GM18526 (cell line): Measurements from ENCODE around the gene PDLIM7.

Experiments used
- POLR2A ChIP-seq: IDR thresholded peaks from 3 replicates; pipeline ENCODE4 v1.6.1; 2011; ENCODE audit not compliant: insufficient read length; ENCODE audit errors: extremely low read depth

Gene PDLIM7

DNA sequence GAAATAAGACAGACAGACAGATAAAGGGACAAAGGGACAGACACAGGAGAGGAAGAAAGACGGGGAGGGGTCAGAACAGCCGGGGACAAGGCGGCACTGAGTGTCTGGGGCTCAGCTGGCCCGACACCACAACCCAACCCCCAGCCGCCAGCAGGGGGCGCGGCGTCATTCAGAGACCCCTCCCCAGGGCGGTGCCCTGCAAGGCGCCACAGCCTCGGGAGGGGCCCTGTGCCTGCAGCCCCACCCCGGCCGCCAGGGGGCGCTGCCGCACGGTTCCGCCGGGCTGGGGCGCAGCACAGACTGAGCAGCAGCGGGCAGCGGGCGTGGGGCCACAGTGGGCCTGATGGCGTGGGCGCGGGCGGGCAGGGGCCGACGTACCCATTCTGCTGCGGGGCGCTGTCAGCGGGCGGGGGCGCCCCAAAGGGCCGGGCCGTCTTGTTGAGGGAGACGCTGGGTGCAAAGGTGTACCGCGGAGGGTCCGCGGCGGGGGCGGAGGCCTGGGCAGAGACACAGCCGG is 5.9 kb downstream of the PDLIM7 start:
- TF ChIP-seq POLR2A = no peak

GRCh38 chr5:177490992-177491391 is 6.4 kb downstream of the PDLIM7 start:
- TF ChIP-seq POLR2A = no peak

DNA sequence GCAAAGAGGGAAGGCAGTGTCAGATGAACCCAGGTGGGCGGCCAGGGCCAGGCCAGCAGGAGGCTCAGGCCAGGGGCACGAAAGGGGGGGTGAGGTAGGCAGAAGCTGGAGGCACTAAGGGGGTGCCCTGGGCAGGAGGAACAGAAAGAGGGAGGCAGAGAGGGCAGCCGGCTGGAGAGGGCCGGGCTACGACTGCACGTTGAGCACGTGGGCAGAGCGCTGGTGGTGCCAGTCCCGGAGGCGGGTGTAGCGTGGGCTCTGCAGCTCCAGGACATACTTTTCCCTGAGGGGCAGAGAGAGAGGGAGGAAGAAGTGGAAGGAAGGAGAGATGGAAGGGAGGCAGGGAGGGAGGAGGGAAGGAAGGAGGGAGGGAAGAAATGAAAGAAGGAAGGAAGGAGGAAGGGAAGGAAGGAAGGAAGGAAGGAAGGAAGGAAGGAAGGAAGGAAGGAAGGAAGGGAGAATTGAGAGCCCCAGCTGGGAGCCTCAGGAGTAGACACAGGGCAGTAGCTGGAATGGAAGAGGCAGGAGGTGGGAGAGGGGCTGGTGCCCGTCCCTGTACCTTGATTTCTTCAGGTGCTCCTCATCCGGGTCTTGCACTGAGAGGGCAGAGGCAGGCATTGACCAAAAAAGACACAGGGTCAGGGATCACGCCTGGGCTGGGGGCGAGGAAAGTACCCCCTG is 7.0 kb downstream of the PDLIM7 start:
- TF ChIP-seq POLR2A = no peak

DNA sequence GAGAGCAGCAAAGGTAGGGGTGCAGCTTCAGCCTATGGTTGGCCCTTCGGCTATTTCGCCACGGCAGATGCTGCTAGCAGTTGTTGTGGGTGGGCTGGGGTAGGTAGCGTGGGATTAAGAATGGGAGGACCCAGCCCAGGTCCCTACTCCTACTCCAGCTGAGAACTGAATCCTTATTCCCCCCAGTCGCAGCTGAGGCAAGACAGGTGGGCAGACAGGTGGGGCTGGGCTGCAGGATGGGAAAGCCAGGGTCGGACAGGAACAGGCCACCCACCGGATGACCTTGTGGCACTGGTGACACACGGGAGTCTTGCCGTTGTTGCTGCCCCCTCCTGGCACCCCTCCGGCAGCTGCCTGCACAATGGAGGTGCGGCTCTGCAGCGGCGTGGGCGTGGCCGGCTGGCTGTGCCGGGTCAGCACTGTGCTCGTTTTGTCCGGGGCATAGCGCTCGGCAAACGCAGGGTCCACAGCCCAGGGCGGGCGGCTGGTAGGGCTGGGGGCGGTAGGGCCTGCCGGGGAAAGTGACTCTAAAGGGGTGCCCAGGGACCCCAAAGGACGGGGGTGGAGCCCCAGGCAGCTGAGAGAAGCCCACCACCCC is 8.2 kb downstream of the PDLIM7 start:
- TF ChIP-seq POLR2A = no peak

GRCh38 chr5:177487975-177488374 is 9.4 kb downstream of the PDLIM7 start:
- no peak for TF ChIP-seq POLR2A

GRCh38 chr5:177487144-177487543 is 10.3 kb downstream of the PDLIM7 start:
- no peak for TF ChIP-seq POLR2A

DNA sequence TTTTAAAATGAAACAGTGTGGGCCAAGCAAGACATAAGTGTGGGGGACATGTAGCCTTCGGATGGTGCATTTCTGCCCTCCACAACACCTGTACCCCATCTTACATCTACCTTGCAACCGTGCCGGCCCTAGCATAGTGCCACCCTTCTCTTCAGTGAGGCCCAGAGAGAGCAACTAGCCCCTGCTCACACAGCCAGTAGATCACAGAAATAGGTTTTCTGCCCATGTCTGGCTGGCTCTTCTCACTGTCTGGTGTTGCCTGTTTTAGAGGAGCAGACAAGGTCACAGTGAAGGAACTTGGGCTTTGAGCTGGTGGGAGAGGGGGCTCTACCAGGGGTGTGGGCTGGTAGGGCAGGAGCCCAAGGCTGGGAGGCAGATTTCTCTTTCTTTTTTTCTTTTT is 11.1 kb downstream of the PDLIM7 start:
- TF ChIP-seq POLR2A = no peak

DNA sequence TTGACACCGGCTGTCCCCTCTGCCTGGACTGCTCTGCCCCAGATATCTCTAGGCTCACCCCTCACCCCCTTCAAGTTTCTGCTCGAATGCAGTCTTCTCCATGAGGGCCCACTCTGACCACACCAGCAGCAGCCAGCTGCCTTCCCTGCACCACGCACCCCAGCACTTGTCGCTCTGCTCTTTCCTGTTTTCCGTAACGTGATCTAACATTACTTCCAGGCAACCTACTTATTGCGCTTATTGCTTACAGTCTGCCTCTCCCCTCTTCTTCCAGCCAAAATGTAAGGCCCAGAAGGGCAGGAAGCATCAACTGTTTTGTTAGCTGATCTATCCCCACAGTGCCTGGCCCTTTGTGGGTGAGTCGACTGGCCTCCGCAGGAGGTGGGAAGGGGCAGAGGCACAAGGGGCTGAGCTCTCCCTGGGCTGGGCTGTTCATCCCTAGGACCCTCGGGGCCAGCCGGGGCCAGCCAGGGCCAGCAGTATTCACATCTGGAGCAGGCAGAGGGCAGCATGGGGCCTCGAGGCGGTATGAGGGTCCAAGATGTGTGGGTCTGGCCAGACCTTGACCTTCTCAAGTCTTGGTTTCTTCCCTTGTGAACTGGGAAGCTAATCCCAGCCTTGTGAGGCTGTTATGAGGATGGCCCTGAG is 12.4 kb downstream of the PDLIM7 start:
- TF ChIP-seq POLR2A = no peak

DNA sequence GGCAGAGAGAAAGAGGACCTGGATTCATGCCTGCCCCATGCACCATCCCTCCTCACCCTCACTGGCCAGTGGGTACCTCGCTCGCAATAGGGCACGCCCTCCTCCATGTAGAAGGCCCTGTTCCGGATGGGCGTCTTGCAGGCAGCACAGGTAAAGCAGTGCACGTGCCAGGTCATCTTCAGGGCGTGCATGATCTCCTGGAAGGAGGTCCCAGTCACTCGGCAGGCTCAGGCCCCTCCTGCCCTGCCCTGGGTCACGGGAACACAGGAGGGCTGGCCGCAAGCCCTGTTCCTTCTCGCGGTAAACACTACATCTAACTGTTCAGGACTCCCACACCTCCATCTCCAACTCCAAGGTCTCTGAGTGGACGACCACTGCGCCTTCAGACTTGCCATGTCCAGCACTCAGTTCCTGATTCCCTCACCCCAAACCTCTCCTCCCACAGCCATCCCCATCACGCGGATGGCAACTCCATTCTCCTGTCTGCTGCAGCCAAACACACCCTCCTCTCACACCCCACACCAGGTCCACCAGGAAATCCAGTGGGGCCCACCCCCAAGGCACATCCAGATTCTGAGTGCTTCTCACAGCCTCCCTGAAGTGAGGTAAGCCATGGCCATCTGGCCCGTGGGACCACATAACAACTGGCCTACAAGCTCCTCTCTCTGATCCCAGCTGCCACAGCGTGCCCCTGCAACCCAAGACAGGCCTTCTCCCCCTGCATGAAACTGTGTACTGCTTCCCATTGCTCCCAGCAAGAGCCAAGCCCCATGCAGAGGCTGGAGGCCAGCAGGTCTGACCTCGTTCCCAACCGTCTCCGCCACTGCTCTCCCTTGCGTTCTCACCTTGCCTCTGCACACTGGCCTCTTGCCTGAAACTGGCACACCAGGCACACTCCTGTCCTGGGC is 13.2 kb downstream of the PDLIM7 start:
- no peak for TF ChIP-seq POLR2A

- no peak for TF ChIP-seq POLR2A
Measured at GRCh38 chr5:177483042-177483441, 14.4 kb downstream of the PDLIM7 start.

DNA sequence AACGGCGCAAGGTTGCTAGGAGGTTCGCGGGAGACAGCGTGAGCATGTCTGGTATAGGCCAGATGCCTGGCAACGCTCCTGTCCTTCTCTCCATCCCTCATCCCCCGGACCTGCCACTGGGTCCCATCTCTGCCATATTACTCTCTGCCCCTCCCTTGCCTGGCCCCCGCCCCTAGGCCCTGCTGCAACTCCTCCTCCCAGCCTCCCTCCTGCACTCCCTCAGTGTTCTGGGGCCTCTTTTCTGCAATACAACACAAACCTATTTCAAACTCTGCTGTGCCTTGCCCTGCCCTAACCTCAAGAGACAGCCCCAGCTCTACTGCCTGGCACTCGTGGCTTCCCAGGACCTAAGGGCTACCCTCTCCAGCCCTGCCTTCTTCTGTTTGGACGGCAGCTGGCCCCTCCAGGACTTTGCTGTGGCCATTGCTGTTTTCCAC is 15.0 kb downstream of the PDLIM7 start:
- no peak for TF ChIP-seq POLR2A

DNA sequence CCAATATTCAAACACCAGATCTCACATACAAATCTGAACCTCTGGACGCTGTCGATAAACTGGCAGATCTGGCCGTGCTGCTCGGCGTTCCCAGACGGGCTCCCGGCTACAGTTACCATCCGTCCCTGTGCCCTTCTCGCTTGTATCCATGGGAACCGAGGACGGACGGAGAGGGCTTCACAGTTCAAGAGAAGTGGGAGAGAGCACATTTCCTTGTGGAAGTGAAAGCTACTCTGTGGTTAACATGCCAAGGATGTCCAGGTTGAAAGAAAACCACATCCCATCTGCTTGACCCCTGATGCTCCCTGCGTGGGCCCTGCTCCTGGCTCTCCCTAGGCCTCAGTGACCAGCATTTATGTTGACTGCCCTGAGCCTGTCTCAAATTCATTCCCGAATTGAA is 17.6 kb downstream of the PDLIM7 start:
- TF ChIP-seq POLR2A = no peak

GRCh38 chr5:177478711-177479646 is 18.4 kb downstream of the PDLIM7 start:
- no peak for TF ChIP-seq POLR2A
